GM12875 (cell line): Measurements from ENCODE around the gene LRRC8C.

ENCODE experiments used
- H3K4me3 ChIP-seq: one replicate; pipeline ENCODE4 v1.5.1; 2011; ENCODE audit warnings: low read depth, low read length, control low read depth
- TF ChIP-seq, protein P1 (sequence below): IDR thresholded peaks from 2 replicates; pipeline ENCODE4 v1.5.1; 2011; ENCODE audit warnings: low read depth, mild to moderate bottlenecking, control low read depth, inconsistent platforms, low read length, moderate library complexity, borderline replicate concordance; ENCODE audit not compliant: insufficient read depth

The LRRC8C gene

GRCh38 chr1:89758156-89758555, 125.2 kb downstream of the LRRC8C start:
- TF ChIP-seq, protein P1, sequence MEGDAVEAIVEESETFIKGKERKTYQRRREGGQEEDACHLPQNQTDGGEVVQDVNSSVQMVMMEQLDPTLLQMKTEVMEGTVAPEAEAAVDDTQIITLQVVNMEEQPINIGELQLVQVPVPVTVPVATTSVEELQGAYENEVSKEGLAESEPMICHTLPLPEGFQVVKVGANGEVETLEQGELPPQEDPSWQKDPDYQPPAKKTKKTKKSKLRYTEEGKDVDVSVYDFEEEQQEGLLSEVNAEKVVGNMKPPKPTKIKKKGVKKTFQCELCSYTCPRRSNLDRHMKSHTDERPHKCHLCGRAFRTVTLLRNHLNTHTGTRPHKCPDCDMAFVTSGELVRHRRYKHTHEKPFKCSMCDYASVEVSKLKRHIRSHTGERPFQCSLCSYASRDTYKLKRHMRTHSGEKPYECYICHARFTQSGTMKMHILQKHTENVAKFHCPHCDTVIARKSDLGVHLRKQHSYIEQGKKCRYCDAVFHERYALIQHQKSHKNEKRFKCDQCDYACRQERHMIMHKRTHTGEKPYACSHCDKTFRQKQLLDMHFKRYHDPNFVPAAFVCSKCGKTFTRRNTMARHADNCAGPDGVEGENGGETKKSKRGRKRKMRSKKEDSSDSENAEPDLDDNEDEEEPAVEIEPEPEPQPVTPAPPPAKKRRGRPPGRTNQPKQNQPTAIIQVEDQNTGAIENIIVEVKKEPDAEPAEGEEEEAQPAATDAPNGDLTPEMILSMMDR = no peak
- no peak overlapping the region for H3K4me3 ChIP-seq

GRCh38 chr1:89759036-89759435, 126.1 kb downstream of the LRRC8C start:
- H3K4me3 ChIP-seq = no peak overlapping the region
- TF ChIP-seq, protein P1 = no peak

GRCh38 chr1:89760496-89760895, 127.6 kb downstream of the LRRC8C start:
- H3K4me3 ChIP-seq = no peak overlapping the region
- TF ChIP-seq, protein P1 = no peak

- no peak overlapping the region for H3K4me3 ChIP-seq
- TF ChIP-seq, protein P1 = no peak
These were observed 128.4 kb downstream of the LRRC8C start for GRCh38 chr1:89761338-89761737.

DNA sequence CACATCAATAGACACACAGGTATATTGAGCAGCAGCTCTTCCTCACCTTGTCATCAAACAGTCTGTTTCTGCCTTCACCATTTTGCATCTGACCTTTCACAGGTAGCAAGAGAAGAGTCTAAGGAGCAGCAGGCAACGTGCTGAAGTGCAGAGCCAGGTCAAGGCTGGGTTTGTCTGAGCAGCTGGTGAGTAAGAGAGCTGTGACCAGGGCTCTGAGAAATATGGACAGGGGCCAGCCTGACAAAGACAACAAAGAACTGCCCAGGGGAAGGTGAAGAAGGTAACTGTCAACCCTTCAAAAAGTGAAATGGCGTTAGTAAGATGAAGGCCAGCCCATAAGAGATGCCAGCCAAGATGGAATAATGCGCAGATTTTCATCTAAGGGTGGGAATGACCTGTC, 129.0 kb downstream of the LRRC8C start:
- H3K4me3 ChIP-seq = no peak overlapping the region
- TF ChIP-seq, protein P1 = no peak

DNA sequence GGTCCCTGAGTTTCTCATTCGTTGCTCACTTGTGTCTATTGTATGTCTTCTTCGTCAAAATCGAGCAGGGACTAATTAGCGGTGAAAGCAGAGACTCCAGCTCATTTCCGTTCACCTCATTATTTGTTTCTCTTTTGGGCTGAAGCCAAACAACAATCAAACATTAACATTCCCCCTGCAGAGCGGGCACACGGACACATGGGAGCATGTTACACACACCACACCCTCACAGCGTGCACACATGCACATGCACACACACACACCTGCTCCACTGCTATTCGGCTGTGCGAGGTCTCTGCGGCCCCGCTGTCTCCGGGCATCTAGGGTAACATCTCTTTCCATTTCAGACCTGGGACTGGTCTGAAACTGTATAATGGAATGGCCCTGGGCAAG, 129.5 kb downstream of the LRRC8C start:
- TF ChIP-seq, protein P1 = no peak
- H3K4me3 ChIP-seq = no peak overlapping the region

DNA sequence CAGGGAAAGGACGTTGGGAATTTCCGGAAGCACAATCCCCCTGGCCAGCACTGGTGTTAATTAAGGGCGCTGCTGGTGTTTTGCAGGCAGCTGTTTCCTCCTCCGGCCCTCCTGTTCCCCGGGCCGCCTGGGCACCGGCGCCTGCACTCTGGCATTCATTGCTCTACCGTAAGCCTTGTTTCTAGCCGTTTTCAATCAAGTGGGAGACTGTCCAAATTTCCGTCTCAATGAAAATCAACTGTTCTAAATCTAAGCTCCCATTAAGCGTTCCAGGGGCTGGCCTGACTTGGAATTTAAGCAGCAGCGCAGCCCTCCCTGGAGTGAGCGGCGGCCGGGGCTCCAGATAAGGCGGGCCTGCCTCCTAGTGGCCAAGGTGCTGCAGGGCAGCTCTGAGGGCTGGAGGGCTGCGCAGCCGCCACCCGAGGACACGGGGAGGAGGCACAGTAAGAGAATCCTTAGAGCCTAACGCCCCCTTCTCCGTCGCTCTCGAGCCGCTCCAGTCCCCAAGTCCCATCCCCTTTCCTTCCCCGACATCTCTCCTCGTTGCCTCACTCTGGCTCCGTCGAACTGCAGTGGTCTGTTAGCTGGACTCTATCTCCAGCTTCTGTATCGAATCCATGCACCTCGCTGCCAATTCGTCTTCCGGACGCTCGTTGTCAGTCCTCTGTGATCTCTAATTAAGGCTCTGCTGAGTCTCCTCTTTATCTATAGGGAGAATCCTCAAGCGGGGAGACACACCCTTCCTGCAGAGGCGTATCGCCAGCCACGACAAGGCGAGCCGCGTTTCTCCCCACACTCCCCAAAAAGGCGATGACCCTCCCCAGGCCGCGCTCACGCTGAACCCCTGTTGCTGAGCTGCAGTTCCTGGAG, 130.1 kb downstream of the LRRC8C start:
- TF ChIP-seq, protein P1 = peak; percentile 99
- peak overlapping the region; percentile 7 for H3K4me3 ChIP-seq
